Vagina (tissue), 2 donors: ENCODE measurements around the gene NOTCH1.

Source experiments
- POLR2A ChIP-seq, 2 donors: fragments of 450-650 bp; IDR thresholded peaks; one replicate each; pipeline ENCODE4 v1.6.1; 2017; ENCODE audit warnings: antibody characterized with exemption in 2 of 2, mild to moderate bottlenecking in 2 of 2, moderate library complexity in 2 of 2
- POLR2AphosphoS5 ChIP-seq, 2 donors: sonication (generic); formaldehyde crosslinking; IDR thresholded peaks; one replicate each; pipeline ENCODE4 v1.9.0; 2017; ENCODE audit warnings: antibody characterized with exemption in 2 of 2, mild to moderate bottlenecking in 2 of 2, low read depth in 1 of 2; ENCODE audit not compliant: insufficient read depth in 1 of 2
- TF ChIP-seq, protein P1 (sequence below), 3 experiments: fragments of 450-650 bp in 2 of 3; fragments of 200-600 bp in 1 of 3; sonication (generic) in 1 of 3; IDR thresholded peaks; one replicate each; pipeline ENCODE4 v1.5.1; 2017 to 2019; ENCODE audit warnings: antibody characterized with exemption in 3 of 3, mild to moderate bottlenecking in 2 of 3, moderate library complexity in 2 of 3

DNA sequence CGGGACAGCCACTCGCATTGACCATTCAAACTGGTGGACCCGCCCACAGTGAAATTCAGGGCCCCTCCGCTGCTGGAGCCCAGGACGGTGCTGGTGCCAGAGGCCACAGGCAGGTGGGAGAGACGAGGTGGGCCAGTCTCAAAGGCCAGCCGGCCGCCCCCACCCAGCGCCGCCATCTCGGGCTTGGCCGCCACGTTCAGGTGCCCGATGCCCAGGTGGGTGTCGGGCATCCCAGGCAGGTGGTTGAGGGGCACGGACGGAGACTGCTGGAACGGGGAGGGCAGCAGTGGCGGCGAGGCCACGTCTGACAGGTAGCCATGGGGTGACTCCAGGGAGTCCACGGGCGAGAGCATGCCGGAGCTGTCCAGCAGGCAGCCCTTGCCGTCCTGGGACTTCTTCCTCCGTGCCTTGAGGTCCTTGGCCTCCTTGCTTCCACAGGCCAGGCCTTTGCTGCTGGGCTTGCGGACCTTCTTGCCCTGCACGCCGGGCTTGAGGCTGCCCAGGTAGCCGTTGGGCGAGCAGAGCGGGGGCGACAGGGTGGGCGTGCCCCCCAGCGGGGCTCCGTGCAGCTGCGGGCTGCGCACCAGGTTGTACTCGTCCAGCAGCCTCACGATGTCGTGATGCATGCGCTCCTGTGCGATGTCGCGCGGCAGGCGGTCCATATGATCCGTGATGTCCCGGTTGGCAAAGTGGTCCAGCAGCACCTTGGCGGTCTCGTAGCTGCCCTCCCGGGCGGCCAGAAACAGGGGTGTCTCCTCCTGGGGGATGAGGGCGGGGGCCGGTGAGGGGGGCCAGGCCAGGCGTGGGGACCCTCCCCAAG lies 48.8 kb downstream of the NOTCH1 start:
- TF ChIP-seq, protein P1, sequence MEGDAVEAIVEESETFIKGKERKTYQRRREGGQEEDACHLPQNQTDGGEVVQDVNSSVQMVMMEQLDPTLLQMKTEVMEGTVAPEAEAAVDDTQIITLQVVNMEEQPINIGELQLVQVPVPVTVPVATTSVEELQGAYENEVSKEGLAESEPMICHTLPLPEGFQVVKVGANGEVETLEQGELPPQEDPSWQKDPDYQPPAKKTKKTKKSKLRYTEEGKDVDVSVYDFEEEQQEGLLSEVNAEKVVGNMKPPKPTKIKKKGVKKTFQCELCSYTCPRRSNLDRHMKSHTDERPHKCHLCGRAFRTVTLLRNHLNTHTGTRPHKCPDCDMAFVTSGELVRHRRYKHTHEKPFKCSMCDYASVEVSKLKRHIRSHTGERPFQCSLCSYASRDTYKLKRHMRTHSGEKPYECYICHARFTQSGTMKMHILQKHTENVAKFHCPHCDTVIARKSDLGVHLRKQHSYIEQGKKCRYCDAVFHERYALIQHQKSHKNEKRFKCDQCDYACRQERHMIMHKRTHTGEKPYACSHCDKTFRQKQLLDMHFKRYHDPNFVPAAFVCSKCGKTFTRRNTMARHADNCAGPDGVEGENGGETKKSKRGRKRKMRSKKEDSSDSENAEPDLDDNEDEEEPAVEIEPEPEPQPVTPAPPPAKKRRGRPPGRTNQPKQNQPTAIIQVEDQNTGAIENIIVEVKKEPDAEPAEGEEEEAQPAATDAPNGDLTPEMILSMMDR (IDR thresholded peaks at IDR 0.05), result no peak
- TF ChIP-seq POLR2A (IDR thresholded peaks at IDR 0.05), result no peak
- TF ChIP-seq POLR2AphosphoS5 (IDR thresholded peaks at IDR 0.05; ENCODE audit: insufficient read depth in 1 of 2, low read depth in 1 of 2), result no peak
